GM13977 (cell line): ENCODE results near the gene LYPD6.

Experiments
- DNase-seq: peaks from one replicate; pipeline ENCODE4 v3.0.0; 2012; ENCODE audit warnings: low spot score
- in situ Hi-C: fragments of 300-500 bp; cut with MboI; formaldehyde crosslinking; loops from one replicate; pipeline ENCODE4 v1.12.0; 2022; ENCODE audit warnings: low sequenced_read_pairs, low pct_unique_long_range_greater_than_20kb, mixed read lengths, inconsistent platforms; ENCODE audit not compliant: unreplicated experiment
- TF ChIP-seq, protein P1 (sequence below): IDR thresholded peaks from 2 replicates; pipeline ENCODE4 v1.5.1; 2012; ENCODE audit warnings: mild to moderate bottlenecking, control low read depth; ENCODE audit not compliant: insufficient read depth; ENCODE audit errors: extremely low read depth, missing control alignments

LYPD6 gene, protein sequence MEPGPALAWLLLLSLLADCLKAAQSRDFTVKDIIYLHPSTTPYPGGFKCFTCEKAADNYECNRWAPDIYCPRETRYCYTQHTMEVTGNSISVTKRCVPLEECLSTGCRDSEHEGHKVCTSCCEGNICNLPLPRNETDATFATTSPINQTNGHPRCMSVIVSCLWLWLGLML

DNA sequence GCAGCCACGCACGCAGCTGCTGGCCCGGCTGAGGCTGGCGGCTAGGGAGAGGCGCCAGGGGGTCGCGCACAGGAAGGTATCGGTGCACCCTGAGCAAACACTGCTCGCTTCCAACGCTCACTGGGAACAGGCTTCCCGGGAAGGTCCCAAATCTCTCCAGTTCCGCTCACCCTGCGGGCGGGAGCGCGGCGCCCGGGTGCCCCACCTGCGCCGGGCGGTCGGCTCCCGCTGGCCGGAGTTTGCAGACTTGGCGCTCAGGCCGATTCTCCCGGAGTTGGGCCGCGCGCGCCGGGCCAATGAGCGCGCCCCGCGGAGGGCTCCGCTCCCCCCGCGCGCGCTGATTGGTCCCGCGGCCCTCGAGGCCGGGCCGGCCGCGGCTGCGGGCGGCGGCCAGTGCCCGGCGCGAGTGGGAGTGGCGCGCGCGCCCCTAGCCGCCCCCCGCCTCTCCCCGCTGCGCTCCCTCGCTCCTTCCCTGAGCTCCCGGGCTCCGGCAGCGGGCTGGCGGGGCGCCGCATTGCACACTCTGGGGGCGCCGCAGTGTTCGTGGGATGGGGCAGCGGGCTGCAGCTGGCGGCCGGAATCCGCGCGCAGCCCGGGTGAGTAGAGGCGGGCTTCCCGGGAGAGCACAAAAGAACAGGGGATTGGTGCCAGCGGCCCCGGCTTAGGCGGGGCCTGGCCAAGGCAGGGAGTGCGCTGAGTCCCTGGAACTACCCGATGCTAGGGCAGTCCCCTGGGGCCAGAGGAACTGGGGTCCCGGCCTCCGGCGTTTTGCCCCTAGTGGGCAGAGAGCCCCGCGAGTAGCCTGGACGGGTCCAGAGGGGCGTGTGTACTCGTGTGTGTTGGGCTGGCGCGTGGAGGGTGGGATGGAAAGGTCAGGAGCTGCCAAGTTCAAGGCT lies at the start of gene LYPD6:
Gene LYPD6, plus strand, starts transcription at position 461 of the 896 bp plus-strand sequence. CDS start 107,122 bp downstream, outside the sequence.
- TF ChIP-seq, protein P1, sequence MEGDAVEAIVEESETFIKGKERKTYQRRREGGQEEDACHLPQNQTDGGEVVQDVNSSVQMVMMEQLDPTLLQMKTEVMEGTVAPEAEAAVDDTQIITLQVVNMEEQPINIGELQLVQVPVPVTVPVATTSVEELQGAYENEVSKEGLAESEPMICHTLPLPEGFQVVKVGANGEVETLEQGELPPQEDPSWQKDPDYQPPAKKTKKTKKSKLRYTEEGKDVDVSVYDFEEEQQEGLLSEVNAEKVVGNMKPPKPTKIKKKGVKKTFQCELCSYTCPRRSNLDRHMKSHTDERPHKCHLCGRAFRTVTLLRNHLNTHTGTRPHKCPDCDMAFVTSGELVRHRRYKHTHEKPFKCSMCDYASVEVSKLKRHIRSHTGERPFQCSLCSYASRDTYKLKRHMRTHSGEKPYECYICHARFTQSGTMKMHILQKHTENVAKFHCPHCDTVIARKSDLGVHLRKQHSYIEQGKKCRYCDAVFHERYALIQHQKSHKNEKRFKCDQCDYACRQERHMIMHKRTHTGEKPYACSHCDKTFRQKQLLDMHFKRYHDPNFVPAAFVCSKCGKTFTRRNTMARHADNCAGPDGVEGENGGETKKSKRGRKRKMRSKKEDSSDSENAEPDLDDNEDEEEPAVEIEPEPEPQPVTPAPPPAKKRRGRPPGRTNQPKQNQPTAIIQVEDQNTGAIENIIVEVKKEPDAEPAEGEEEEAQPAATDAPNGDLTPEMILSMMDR: no peak
- in situ Hi-C loops: no loop called here
- peak; percentile 83 for DNase-seq

DNA sequence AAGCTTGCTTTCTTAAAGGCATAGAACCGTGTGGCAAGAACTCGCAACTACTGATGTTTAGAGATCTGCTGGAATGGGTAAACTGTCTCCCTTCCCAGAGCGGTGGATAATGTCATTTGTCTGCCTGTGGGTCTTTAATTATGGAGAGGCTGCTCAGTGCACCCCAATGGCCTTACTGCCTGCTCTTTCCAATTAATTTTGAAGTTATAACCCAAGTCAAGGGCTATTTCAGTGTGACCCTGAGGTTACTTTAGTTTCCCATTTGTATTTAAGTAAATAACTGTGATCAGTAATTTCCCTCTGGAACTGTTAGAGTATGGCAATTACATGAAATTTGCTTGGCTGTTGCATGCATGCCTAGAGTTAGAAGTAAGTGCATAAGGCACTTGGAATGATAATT lies 48.9 kb upstream of the LYPD6 start:
- TF ChIP-seq, protein P1: no peak
- in situ Hi-C loops: no loop called here
- no peak for DNase-seq

DNA sequence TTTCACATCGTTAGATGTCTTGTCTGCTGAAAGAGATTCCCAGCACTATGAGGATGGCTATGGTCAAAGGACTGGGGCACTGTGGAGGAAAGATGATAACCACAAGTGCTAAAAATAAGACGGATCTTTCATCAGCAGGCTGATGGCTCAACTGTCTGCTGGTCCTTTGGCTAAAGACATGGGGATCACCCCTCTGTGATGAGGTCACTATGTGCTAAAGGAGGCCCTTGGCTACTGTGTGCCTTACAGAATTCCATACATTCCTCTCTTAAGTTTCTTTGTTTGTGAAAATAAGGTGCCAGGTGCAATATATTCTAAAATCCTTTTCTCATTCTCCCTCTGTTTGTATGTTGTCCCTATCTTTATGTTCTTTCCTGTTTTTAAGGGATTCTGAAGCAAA lies 39.7 kb upstream of the LYPD6 start:
- DNase-seq: no peak
- TF ChIP-seq, protein P1: no peak
- in situ Hi-C loops: no loop called here

DNA sequence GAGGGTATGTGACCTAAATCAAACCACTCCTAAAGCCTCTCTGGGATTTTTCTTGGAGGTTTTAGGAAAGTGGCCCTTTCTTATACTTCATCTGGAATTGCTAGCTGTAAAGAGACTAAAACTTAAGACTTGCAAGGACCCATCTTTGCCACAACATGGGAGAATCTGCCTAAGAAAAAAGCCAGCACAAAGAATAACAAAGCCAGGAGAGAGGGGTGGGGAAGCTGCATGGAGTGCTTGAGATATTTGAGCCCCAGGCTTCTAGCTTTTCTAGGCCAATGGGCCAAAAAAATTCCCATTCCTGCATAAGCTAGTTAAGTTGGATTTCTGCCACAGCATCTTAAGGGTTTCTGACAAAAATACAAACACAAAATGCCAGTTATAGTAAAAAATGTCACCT lies 38.5 kb upstream of the LYPD6 start:
- DNase-seq: no peak
- in situ Hi-C loops: no loop called here
- TF ChIP-seq, protein P1: no peak

- in situ Hi-C loops: no loop called here
- TF ChIP-seq, protein P1: no peak
- no peak for DNase-seq
Measured at GRCh38 chr2:149296031-149296430, 34.4 kb upstream of the LYPD6 start.

DNA sequence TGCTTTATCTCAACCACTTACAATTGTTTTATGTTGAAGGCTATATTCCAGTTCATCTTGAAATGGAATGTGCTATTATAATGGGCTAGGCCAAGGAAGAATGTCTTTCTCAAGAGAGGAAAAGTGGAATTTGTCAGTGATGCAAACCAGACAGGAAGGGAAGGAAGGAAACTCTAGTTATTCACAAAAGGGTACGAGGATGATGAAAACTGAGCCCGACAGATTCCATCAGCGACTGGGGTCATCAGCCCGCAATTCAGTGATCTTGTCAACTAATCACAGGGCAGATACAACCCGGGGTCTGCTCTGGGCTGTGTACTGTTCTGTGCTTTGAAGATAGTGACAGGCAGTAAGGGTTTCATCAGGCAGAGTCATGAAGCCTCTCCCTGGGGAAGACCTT lies 23.4 kb upstream of the LYPD6 start:
- DNase-seq: no peak
- in situ Hi-C loops: loop anchor here (25.0 kb wide), 1 partner anchor 270 kb away; the partner anchor contains the start of gene LYPD6B
- TF ChIP-seq, protein P1: no peak
